Stomach (tissue), 19 donors: Measurements from ENCODE around the gene OR10J4. TPM values are rescaled to one million over a fixed set of nuclear protein-coding genes. Genes with fewer than 3 reads are reported as not detected.
A peak's percentile ranks its signal among the peaks of the same experiment; 100 is the strongest.

Source experiments
- DNase-seq, 2 donors: peaks; one replicate each; pipeline versions ENCODE4 v3.0.0 to v3.0.0-alpha.2; 2013 to 2019
- H3K27ac ChIP-seq, 5 donors: fragments of 200-600 bp in 4 of 5; sonication (generic) in 4 of 5; one replicate each; pipeline ENCODE4 v1.5.1; 2013 to 2019; ENCODE audit warnings: mild to moderate bottlenecking in 1 of 5, moderate library complexity in 1 of 5
- H3K27me3 ChIP-seq, 3 donors: fragments of 200-600 bp; sonication (generic); one replicate each; pipeline ENCODE4 v1.5.1; 2017 to 2019; ENCODE audit warnings: mixed run types in 1 of 3
- H3K36me3 ChIP-seq, 4 donors: fragments of 200-600 bp; sonication (generic); 1 replicate in 3 of 4; 2 replicates in 1 of 4; pipeline ENCODE4 v1.5.1; 2016 to 2019
- H3K4me1 ChIP-seq, 4 donors: fragments of 200-600 bp; sonication (generic); one replicate each; pipeline ENCODE4 v1.5.1; 2016 to 2019
- H3K4me3 ChIP-seq, 4 donors: fragments of 200-600 bp; sonication (generic) in 3 of 4; one replicate each; pipeline ENCODE4 v1.5.1; 2016 to 2019; ENCODE audit warnings: mild to moderate bottlenecking in 1 of 4
- H3K9me3 ChIP-seq, 4 donors: fragments of 200-600 bp; sonication (generic); one replicate each; pipeline ENCODE4 v1.5.1; 2016 to 2019
- CTCF ChIP-seq, 7 experiments: fragments of 450-650 bp in 4 of 7; fragments of 200-600 bp in 3 of 7; sonication (generic) in 3 of 7; IDR thresholded peaks; one replicate each; pipeline ENCODE4 v1.5.1; 2016 to 2019; ENCODE audit warnings: antibody characterized with exemption in 7 of 7, control low read depth in 2 of 7, mild to moderate bottlenecking in 1 of 7
- EP300 ChIP-seq: sonication (generic); formaldehyde crosslinking; IDR thresholded peaks from one replicate; pipeline ENCODE4 v1.6.1; 2017; ENCODE audit warnings: antibody characterized with exemption
- POLR2A ChIP-seq, 4 donors: fragments of 450-650 bp; IDR thresholded peaks; one replicate each; pipeline ENCODE4 v1.6.1; 2016; ENCODE audit warnings: antibody characterized with exemption in 4 of 4, control low read depth in 2 of 4, mild to moderate bottlenecking in 1 of 4, moderate library complexity in 1 of 4
- POLR2AphosphoS5 ChIP-seq, 3 donors: sonication (generic); formaldehyde crosslinking; IDR thresholded peaks; one replicate each; pipeline ENCODE4 v1.6.1; 2016; ENCODE audit warnings: antibody characterized with exemption in 3 of 3
- WGBS, 5 donors: extraction: QIAGEN DNeasy Blood & Tissue Kit in 3 of 5; methylation state at CpG; one replicate each; pipeline versions ENCODE4 v1.1.5 to v1.1.7; 2013 to 2018; 5-methylcytosine and 5-hydroxymethylcytosine counted together
- intact Hi-C: fragments of 100-400 bp; cut with DNase I; formaldehyde crosslinking; loops from one replicate; pipeline ENCODE4 v1.15.1; 2023; ENCODE audit warnings: low total_unique reads
- long read RNA-seq, 10 donors: transcript quantifications; one replicate each; lab custom pipeline, GENCODE V29; 2026
- polyA plus RNA-seq, 3 donors: library from polyadenylated mRNA; stranded (reverse); fragments of 200-250 nt; gene quantifications; one replicate each; pipeline ENCODE4 v1.2.3, GENCODE V29; 2013
- total RNA-seq, 5 donors: library from RNA; depleted of rRNA; stranded (reverse); fragments of >200 nt; gene quantifications; one replicate each; pipeline versions ENCODE4 v1.1.0 to v1.2.3, GENCODE V29; 2014 to 2016
- donor health status: healthy with polysubstance abuse.
- donor health status: Bipolar disorder and iron deficiency.
- donor health status: healthy.

The OR10J4 gene
- total RNA-seq: not detected
- not detected for polyA plus RNA-seq
- long read RNA-seq, donor 1: 0 reads
- long read RNA-seq, donor 2: 0 reads
- long read RNA-seq, donor 3: 0 reads
- long read RNA-seq, donor 4: 0 reads
- long read RNA-seq, donor 5: 0 reads
- long read RNA-seq, donor 6: 0 reads
- long read RNA-seq, donor 7: 0 reads
- long read RNA-seq, donor 8: 0 reads
- long read RNA-seq, donor 9: 0 reads
- long read RNA-seq, donor 10: 0 reads

- intact Hi-C loops: no loop called here
- no peak for DNase-seq
- Histone ChIP-seq H3K4me1 (no peaks in the 10 kb centered on the region), H3K9me3 (no peaks in the 10 kb centered on the region), H3K4me3 (no peak within 1 kb of the TSS), H3K27me3 (no peaks in the 10 kb centered on the region), H3K27ac (no peak within 1 kb of the TSS), H3K36me3 (no peaks in the 10 kb centered on the region)
- TF ChIP-seq POLR2AphosphoS5 (IDR thresholded peaks at IDR 0.05) (no peak), EP300 (no peak), POLR2A (IDR thresholded peaks at IDR 0.05) (no peak), CTCF (IDR thresholded peaks at IDR 0.05) (no peak)
- 82 to 91% (median 88%) methylated on average over 1 of the region's 1 CpG for WGBS, 5 donors
Measured at GRCh38 chr1:159431904-159432303, at the start of gene OR10J4. TSS of gene OR10J4 (plus strand) at chr1:159432204.

- intact Hi-C loops: no loop called here
Measured at GRCh38 chr1:159406821-159407220, 25.2 kb upstream of the OR10J4 start.

GRCh38 chr1:159408862-159409400 lies 23.1 kb upstream of the OR10J4 start:
- H3K4me1 ChIP-seq: no peaks in the 10 kb centered on the region
- intact Hi-C loops: no loop called here
- no peaks in the 10 kb centered on the region for H3K36me3 ChIP-seq
- peaks cover 0 to under 1% (median 0%) of the 10 kb centered on the region in 4 donors for H3K9me3 ChIP-seq
- peak in 1 of 2 donors; percentile 17 for DNase-seq
- TF ChIP-seq POLR2AphosphoS5 (IDR thresholded peaks at IDR 0.05) (no peak), POLR2A (IDR thresholded peaks at IDR 0.05) (no peak), CTCF (IDR thresholded peaks at IDR 0.05) (no peak), EP300 (no peak)
- WGBS, 5 donors: 74 to 86% (median 80%) methylated on average over 6 of the region's 6 CpGs
- no peak overlapping the region for H3K4me3 ChIP-seq
- H3K27ac ChIP-seq: no peak overlapping the region
- H3K27me3 ChIP-seq: no peaks in the 10 kb centered on the region

More at GRCh38 chr1:159406821-159407220, 25.2 kb upstream of the OR10J4 start:
- H3K4me3 ChIP-seq: no peak overlapping the region
- H3K4me1 ChIP-seq: no peaks in the 10 kb centered on the region
- H3K27me3 ChIP-seq: no peaks in the 10 kb centered on the region
- H3K27ac ChIP-seq: no peak overlapping the region
- 77 to 94% (median 85%) methylated on average over 2 of the region's 2 CpGs for WGBS, 5 donors
- no peak for TF ChIP-seq EP300
- TF ChIP-seq POLR2AphosphoS5 (IDR thresholded peaks at IDR 0.05): no peak
- no peak for TF ChIP-seq CTCF (IDR thresholded peaks at IDR 0.05)
- TF ChIP-seq POLR2A (IDR thresholded peaks at IDR 0.05): no peak
- DNase-seq: no peak
- H3K36me3 ChIP-seq: no peaks in the 10 kb centered on the region
- no peaks in the 10 kb centered on the region for H3K9me3 ChIP-seq

GRCh38 chr1:159421821-159422220 lies 10.2 kb upstream of the OR10J4 start:
- Histone ChIP-seq H3K27me3 (no peaks in the 10 kb centered on the region), H3K36me3 (no peaks in the 10 kb centered on the region), H3K4me3 (no peak overlapping the region), H3K27ac (no peak overlapping the region), H3K4me1 (no peaks in the 10 kb centered on the region), H3K9me3 (peaks cover 0 to 46% (median 39%) of the 10 kb centered on the region in 4 donors)
- 78 to 84% (median 80%) methylated on average over 7 to 8 of the region's 8 CpGs for WGBS, 5 donors
- no peak for DNase-seq
- TF ChIP-seq POLR2AphosphoS5 (IDR thresholded peaks at IDR 0.05) (no peak), EP300 (no peak)
- intact Hi-C loops: no loop called here

GRCh38 chr1:159428536-159428935 lies 3.5 kb upstream of the OR10J4 start:
- Histone ChIP-seq H3K9me3 (no peaks in the 10 kb centered on the region), H3K4me3 (no peak overlapping the region), H3K27me3 (no peaks in the 10 kb centered on the region), H3K4me1 (no peaks in the 10 kb centered on the region), H3K27ac (no peak overlapping the region), H3K36me3 (no peaks in the 10 kb centered on the region)
- intact Hi-C loops: no loop called here
- 28 to 50% (median 33%) methylated on average over 3 of the region's 3 CpGs for WGBS, 5 donors
- no peak for DNase-seq
- TF ChIP-seq EP300 (no peak), POLR2AphosphoS5 (IDR thresholded peaks at IDR 0.05) (no peak), POLR2A (IDR thresholded peaks at IDR 0.05) (no peak), CTCF (IDR thresholded peaks at IDR 0.05) (no peak)
